Measurements from ENCODE around the gene FLNA. TPM values are rescaled to one million over a fixed set of nuclear protein-coding genes. Genes with fewer than 3 reads are reported as not detected.
A peak's percentile ranks its signal among the peaks of the same experiment; 100 is the strongest.

FLNA gene
- total RNA-seq, 1 experiment from 2014 or later: 1,841 TPM

DNA sequence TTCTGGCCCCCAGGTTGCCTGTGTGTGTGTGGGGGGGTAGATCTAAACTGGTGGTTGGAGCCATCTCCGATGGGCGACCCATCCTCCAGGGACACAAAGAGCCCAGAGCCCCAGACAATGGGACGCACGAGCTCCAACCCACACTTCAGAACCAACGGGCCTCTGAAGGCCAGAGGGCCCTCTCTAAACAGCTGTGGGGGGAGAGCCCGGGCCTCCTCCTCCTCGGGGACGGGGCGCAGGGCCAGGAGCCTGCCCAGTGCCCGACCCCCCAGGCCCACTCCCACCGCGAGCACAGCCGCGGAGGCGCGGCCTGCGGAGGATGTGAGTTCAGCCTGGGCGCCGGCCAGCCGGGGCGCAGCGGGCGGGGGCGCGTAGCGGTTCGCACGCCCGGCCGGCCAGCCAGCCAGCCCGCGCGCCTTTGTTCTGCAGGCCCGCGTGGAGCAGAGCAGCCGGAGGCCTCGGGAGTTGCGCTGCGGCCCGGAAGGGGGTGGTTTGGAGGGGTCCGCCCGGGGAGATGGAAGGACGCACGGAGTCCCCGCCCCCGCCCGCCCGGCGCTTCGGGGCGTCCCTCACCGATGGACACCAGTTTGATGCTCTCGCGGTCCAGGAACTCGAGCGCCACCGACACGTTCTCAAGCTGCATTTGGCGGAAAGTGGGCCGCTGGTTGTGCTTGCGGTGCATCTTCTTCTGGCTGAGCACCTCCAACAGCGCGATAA lies 4.0 kb downstream of the FLNA start:
- no peaks in the 10 kb centered on the region; the same call in 1 of the 2 replicates for H3K4me1 ChIP-seq (replicated peaks; ENCODE audit: insufficient read depth)
- no peak overlapping the region for H2AFZ ChIP-seq
- no peaks in the 10 kb centered on the region for H3K9me2 ChIP-seq (ENCODE audit: insufficient read depth)
- POLR2A ChIA-PET (ENCODE audit: unreplicated experiment): interaction anchor here (0.5 to 1.0 kb wide), 13 partner anchors 22 to 663 kb away, joined by 3 to 27 read pairs (median 7); partner anchors contain the start of genes IKBKG and SLC10A3
- H3K4me3 ChIP-seq: peak overlapping the region; percentile 60; the same call in 1 of the 2 replicates
- CTCF ChIA-PET: interaction anchor here (0.7 kb wide), 2 partner anchors 155 to 432 kb away, joined by 15 to 20 read pairs; no protein-coding TSS in a partner anchor
- H3K4me2 ChIP-seq: peak overlapping the region; percentile 72
- no peaks in the 10 kb centered on the region for H3F3A ChIP-seq (ENCODE audit: insufficient read depth, low read depth)
- no peaks in the 10 kb centered on the region for H3K36me3 ChIP-seq (ENCODE audit: low read depth)
- peak overlapping the region; percentile 69 for H3K27ac ChIP-seq
- no peaks in the 10 kb centered on the region for H3K27me3 ChIP-seq (ENCODE audit: insufficient read depth, low read depth)
- BruUV-seq (replicated peaks): no TSS peak
- H3K9me3 ChIP-seq (ENCODE audit: insufficient read depth, low read depth): no peaks in the 10 kb centered on the region
- intact Hi-C loops (cut with micrococcal nuclease; ENCODE audit: unreplicated experiment): loop anchor here (1.0 to 10.0 kb wide), 6 partner anchors 39 to 1428 kb away; partner anchors contain the start of genes DKC1, DNASE1L1, F8 and FUNDC2
- DNase-seq: no peak
- TF ChIP-seq, protein P1, sequence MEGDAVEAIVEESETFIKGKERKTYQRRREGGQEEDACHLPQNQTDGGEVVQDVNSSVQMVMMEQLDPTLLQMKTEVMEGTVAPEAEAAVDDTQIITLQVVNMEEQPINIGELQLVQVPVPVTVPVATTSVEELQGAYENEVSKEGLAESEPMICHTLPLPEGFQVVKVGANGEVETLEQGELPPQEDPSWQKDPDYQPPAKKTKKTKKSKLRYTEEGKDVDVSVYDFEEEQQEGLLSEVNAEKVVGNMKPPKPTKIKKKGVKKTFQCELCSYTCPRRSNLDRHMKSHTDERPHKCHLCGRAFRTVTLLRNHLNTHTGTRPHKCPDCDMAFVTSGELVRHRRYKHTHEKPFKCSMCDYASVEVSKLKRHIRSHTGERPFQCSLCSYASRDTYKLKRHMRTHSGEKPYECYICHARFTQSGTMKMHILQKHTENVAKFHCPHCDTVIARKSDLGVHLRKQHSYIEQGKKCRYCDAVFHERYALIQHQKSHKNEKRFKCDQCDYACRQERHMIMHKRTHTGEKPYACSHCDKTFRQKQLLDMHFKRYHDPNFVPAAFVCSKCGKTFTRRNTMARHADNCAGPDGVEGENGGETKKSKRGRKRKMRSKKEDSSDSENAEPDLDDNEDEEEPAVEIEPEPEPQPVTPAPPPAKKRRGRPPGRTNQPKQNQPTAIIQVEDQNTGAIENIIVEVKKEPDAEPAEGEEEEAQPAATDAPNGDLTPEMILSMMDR (conservative IDR thresholded peaks at IDR 0.05): no peak
- TF ChIP-seq EZH2 (IDR thresholded peaks at IDR 0.05; ENCODE audit: low read depth): no peak
- no peaks in the 10 kb centered on the region for H4K20me1 ChIP-seq (ENCODE audit: insufficient read depth)
- peaks cover 35% of the 10 kb centered on the region for H3K79me2 ChIP-seq (ENCODE audit: low read depth)

DNA sequence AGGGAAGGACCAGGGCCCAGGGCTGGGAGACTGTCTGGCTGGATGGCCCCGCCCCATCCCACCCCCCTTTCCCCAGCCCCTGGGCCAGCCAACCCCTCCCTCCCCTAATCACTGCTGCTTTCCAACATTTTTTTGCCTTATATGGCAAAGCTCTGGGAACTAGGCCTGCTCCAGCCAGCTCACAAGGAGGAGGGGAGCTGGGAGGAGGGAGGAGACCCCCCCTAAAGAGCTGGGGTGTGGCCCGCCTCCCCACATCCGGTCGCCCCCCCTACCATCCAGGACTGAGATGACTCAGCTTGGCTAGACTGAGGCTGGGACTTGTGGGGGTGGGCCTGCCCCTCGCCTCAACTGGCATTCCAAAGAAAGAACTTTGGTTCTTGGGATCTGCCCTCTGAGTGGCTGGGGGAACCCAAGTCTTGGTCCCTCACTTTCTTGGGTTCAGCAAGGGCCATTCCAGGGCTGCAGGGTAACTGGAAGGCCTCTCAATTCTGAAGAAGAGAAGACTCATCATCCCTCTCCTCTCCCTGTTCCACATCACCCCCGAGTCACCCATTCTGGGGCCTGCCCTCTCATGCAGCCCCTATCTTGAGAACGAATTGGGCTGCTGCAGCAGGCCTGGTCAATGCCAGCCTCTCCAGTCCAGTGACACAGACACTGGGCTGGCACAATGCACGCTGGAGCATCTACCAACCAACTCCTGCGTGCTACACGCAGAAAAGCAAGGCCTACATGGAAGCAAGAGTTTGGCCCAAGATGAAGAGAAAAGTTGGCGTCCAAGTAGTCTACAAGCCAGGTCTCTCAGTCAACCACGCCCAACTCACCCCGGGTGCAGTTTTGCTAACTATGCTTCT lies 4.8 kb downstream of the FLNA start:
- peak overlapping the region; percentile 72 for H3K4me2 ChIP-seq
- no peaks in the 10 kb centered on the region for H3K9me2 ChIP-seq (ENCODE audit: insufficient read depth)
- H3K9me3 ChIP-seq (ENCODE audit: insufficient read depth, low read depth): no peaks in the 10 kb centered on the region
- POLR2A ChIA-PET (ENCODE audit: unreplicated experiment): interaction anchor here (0.5 to 1.1 kb wide), 15 partner anchors 9 to 771 kb away, joined by 3 to 14 read pairs (median 8); partner anchors contain the start of gene EMD
- BruUV-seq (replicated peaks): TSS peak; percentile 76
- no peaks in the 10 kb centered on the region for H3F3A ChIP-seq (ENCODE audit: insufficient read depth, low read depth)
- CTCF ChIA-PET: no interaction called here
- H3K79me2 ChIP-seq (ENCODE audit: low read depth): peaks cover 35% of the 10 kb centered on the region
- no peaks in the 10 kb centered on the region for H4K20me1 ChIP-seq (ENCODE audit: insufficient read depth)
- H3K4me3 ChIP-seq: peak overlapping the region; percentile 60; the same call in 1 of the 2 replicates
- no peaks in the 10 kb centered on the region for H3K36me3 ChIP-seq (ENCODE audit: low read depth)
- TF ChIP-seq, protein P1 (conservative IDR thresholded peaks at IDR 0.05): no peak
- TF ChIP-seq EZH2 (IDR thresholded peaks at IDR 0.05; ENCODE audit: low read depth): no peak
- H3K4me1 ChIP-seq (replicated peaks; ENCODE audit: insufficient read depth): no peaks in the 10 kb centered on the region; the same call in 1 of the 2 replicates
- peak; percentile 75 to 93 for DNase-seq
- H3K27ac ChIP-seq: peak overlapping the region; percentile 89
- no peaks in the 10 kb centered on the region for H3K27me3 ChIP-seq (ENCODE audit: insufficient read depth, low read depth)
- intact Hi-C loops (cut with micrococcal nuclease; ENCODE audit: unreplicated experiment): loop anchor here (1.0 to 10.0 kb wide), 7 partner anchors 9 to 1427 kb away; partner anchors contain the start of genes ABCD1, BCAP31, DKC1 and F8
- H2AFZ ChIP-seq: no peak overlapping the region

All from PC-9 (cell line).